CMK (cell line): ENCODE data around the gene ARMH3.
"Not testable (repeated sequence)": the region's sequence is repeated elsewhere in the genome, so short reads cannot be mapped to it uniquely, and the experiment has no call there.

Experiments
- DNase-seq: peaks from one replicate; pipeline ENCODE4 v3.0.0-alpha.2; 2010; ENCODE audit warnings: low read depth

The ARMH3 gene

GRCh38 chr10:101980677-101981076 lies 75.3 kb downstream of the ARMH3 start:
- DNase-seq = not testable (repeated sequence)

GRCh38 chr10:101974091-101974971 lies 81.6 kb downstream of the ARMH3 start:
- no peak for DNase-seq

- no peak for DNase-seq
Measured at GRCh38 chr10:101972761-101973160, 83.2 kb downstream of the ARMH3 start.

- DNase-seq = no peak
Measured at GRCh38 chr10:101969412-101969922, 86.5 kb downstream of the ARMH3 start.

- no peak for DNase-seq
Measured at GRCh38 chr10:101968940-101969321, 87.0 kb downstream of the ARMH3 start.

- no peak for DNase-seq
Measured at GRCh38 chr10:101968286-101968939, 87.6 kb downstream of the ARMH3 start.

- no peak for DNase-seq
Measured at GRCh38 chr10:101967713-101968112, 88.3 kb downstream of the ARMH3 start.

GRCh38 chr10:101967119-101967518 lies 88.9 kb downstream of the ARMH3 start:
- DNase-seq = no peak

GRCh38 chr10:101965075-101965765 lies 90.8 kb downstream of the ARMH3 start:
- DNase-seq = no peak

- no peak for DNase-seq
Measured at GRCh38 chr10:101961591-101962498, 94.1 kb downstream of the ARMH3 start.

GRCh38 chr10:101960879-101961395 lies 95.0 kb downstream of the ARMH3 start:
- DNase-seq = no peak

GRCh38 chr10:101959346-101959916 lies 96.5 kb downstream of the ARMH3 start:
- DNase-seq = no peak

- no peak for DNase-seq
Measured at GRCh38 chr10:101958691-101959090, 97.3 kb downstream of the ARMH3 start.

- DNase-seq = no peak
Measured at GRCh38 chr10:101956898-101957297, 99.1 kb downstream of the ARMH3 start.

- DNase-seq = no peak
Measured at GRCh38 chr10:101956117-101956516, 99.9 kb downstream of the ARMH3 start.

GRCh38 chr10:101952191-101952590 lies 103.8 kb downstream of the ARMH3 start:
- DNase-seq = no peak

- DNase-seq = no peak
Measured at GRCh38 chr10:101950213-101950612, 105.8 kb downstream of the ARMH3 start.

- DNase-seq = no peak
Measured at GRCh38 chr10:101941871-101942270, 114.1 kb downstream of the ARMH3 start.

- no peak for DNase-seq
Measured at GRCh38 chr10:101940916-101941315, 115.1 kb downstream of the ARMH3 start.

- DNase-seq = no peak
Measured at GRCh38 chr10:101939729-101940128, 116.2 kb downstream of the ARMH3 start.
